HepG2 (cell line): ENCODE results near the gene CDK17. TPM values are rescaled to one million over a fixed set of nuclear protein-coding genes. Genes with fewer than 3 reads are reported as not detected.

Experiments used
- ATAC-seq: fragments of 200-7000 bp; cut with Tn5 transposase; 3 replicates; pipeline ENCODE4 v1.9.1; 2020; ENCODE audit warnings: mild to moderate bottlenecking, moderate library complexity
- BruUV-seq: library from RNA; stranded (reverse); fragments of 400-500 nt; replicated peaks from 2 replicates; lab custom pipeline; 2021; lab: Mats Ljungman, UMichigan
- CTCF ChIA-PET: fragments of 300-600 bp; formaldehyde crosslinking; extraction: SDS; loops from one replicate; lab custom pipeline; 2021; ENCODE audit warnings: low total read pairs, inconsistent platforms, low intra/inter-chr PET ratio; lab: Yijun Ruan, JAX
- POLR2A ChIA-PET: fragments of 350-600 bp; sonication (Branson Sonifier 250); formaldehyde crosslinking; loops from one replicate; lab custom pipeline; 2020; ENCODE audit warnings: antibody characterized with exemption, inconsistent platforms; lab: Yijun Ruan, JAX
- DNase-seq: peaks from one replicate; pipeline ENCODE4 v3.0.0-alpha.2; 2015; ENCODE audit warnings: low spot score
- FAIRE-seq: peaks from 3 replicates; lab custom pipeline; 2011; peaks lifted over from hg19 to GRCh38; lab: Jason Lieb, UNC
- H2AFZ ChIP-seq: one replicate; pipeline ENCODE4 v1.6.1; 2011; ENCODE audit warnings: low read length, inconsistent platforms
- H3K27ac ChIP-seq: fragments of 300-600 bp; 3 replicates; pipeline ENCODE4 v1.8.0; 2011; ENCODE audit warnings: mixed run types, mild to moderate bottlenecking, mixed read lengths, low read length, inconsistent platforms; ENCODE audit not compliant: insufficient read depth; ENCODE audit errors: extremely low read length
- H3K27me3 ChIP-seq, 2 experiments: fragments of 200-600 bp in 1 of 2; 2 replicates in 1 of 2; 3 replicates in 1 of 2; pipeline versions ENCODE4 v1.6.0 to v1.8.0; 2011; ENCODE audit warnings: low read length in 2 of 2, mild to moderate bottlenecking in 2 of 2, moderate library complexity in 2 of 2, inconsistent platforms in 1 of 2; ENCODE audit not compliant: insufficient read depth in 2 of 2, control insufficient read depth in 1 of 2
- H3K36me3 ChIP-seq, 2 experiments: fragments of 200-600 bp in 1 of 2; replicated peaks in 1 of 2; 2 replicates in 1 of 2; 3 replicates in 1 of 2; pipeline versions ENCODE4 v1.5.1 to v1.8.0; 2011; ENCODE audit warnings: low read length in 2 of 2, inconsistent platforms in 1 of 2; ENCODE audit not compliant: insufficient read depth in 2 of 2, control insufficient read depth in 1 of 2
- H3K4me1 ChIP-seq: 2 replicates; pipeline ENCODE4 v1.5.1; 2012; ENCODE audit warnings: low read length, inconsistent platforms; ENCODE audit not compliant: insufficient read depth
- H3K4me2 ChIP-seq: 2 replicates; pipeline ENCODE4 v1.6.0; 2011; ENCODE audit warnings: low read depth, low read length, inconsistent platforms
- H3K4me3 ChIP-seq, 3 experiments: fragments of 200-600 bp in 1 of 3; sonication (generic), shearing (Covaris generic) in 1 of 3; replicated peaks in 1 of 3; 2 replicates each; pipeline ENCODE4 v1.5.1; 2011 to 2016; ENCODE audit warnings: low read length in 3 of 3, inconsistent platforms in 2 of 3, low read depth in 2 of 3, mild to moderate bottlenecking in 2 of 3, control low read depth in 1 of 3, mixed read lengths in 1 of 3; ENCODE audit not compliant: insufficient read depth in 1 of 3
- H3K79me2 ChIP-seq: one replicate; pipeline ENCODE4 v1.6.1; 2011; ENCODE audit warnings: low read length, inconsistent platforms; ENCODE audit not compliant: insufficient read depth
- H3K9ac ChIP-seq: 2 replicates; pipeline ENCODE4 v1.6.0; 2011; ENCODE audit warnings: mild to moderate bottlenecking, low read depth, low read length, inconsistent platforms; ENCODE audit not compliant: insufficient read depth
- H3K9me3 ChIP-seq: 2 replicates; pipeline ENCODE4 v1.5.1; 2012; ENCODE audit warnings: mild to moderate bottlenecking, low read length
- H4K20me1 ChIP-seq: 2 replicates; pipeline ENCODE4 v1.6.0; 2011; ENCODE audit warnings: inconsistent platforms, mild to moderate bottlenecking, low read length, moderate library complexity; ENCODE audit not compliant: insufficient read depth
- NFKB2 ChIP-seq: sonication (generic); formaldehyde crosslinking; IDR thresholded peaks from 2 replicates; pipeline ENCODE4 v1.4.0; 2020; ENCODE audit warnings: missing genetic modification reagents, borderline replicate concordance
- SP2 ChIP-seq: sonication (generic); formaldehyde crosslinking; IDR thresholded peaks from 2 replicates; pipeline ENCODE4 v1.5.1; 2020; ENCODE audit warnings: mild to moderate bottlenecking, missing genetic modification reagents
- TCF7L2 ChIP-seq: IDR thresholded peaks from 2 replicates; pipeline ENCODE4 v1.6.1; 2011; ENCODE audit warnings: mild to moderate bottlenecking, low read depth, low read length, moderate library complexity
- THAP11 ChIP-seq: IDR thresholded peaks from 2 replicates; pipeline ENCODE4 v1.6.1; 2016; ENCODE audit warnings: missing biosample characterization, missing genetic modification reagents
- YEATS2 ChIP-seq: sonication (generic); formaldehyde crosslinking; IDR thresholded peaks from 2 replicates; pipeline ENCODE4 v1.4.0; 2020; ENCODE audit warnings: missing genetic modification reagents, borderline replicate concordance
- ZNF24 ChIP-seq: fragments of 450-650 bp; IDR thresholded peaks from 2 replicates; pipeline ENCODE4 v1.6.1; 2017; ENCODE audit warnings: antibody characterized with exemption, mild to moderate bottlenecking
- ZNF292 ChIP-seq: sonication (generic); formaldehyde crosslinking; IDR thresholded peaks from 2 replicates; pipeline ENCODE4 v1.8.1; 2022; ENCODE audit warnings: mild to moderate bottlenecking, low read depth, missing genetic modification reagents, borderline replicate concordance
- ZNF547 ChIP-seq: sonication (generic); formaldehyde crosslinking; IDR thresholded peaks from 2 replicates; pipeline ENCODE4 v1.5.1; 2020; ENCODE audit warnings: mild to moderate bottlenecking, missing genetic modification reagents
- ZNF703 ChIP-seq: sonication (generic); formaldehyde crosslinking; IDR thresholded peaks from 2 replicates; pipeline ENCODE4 v1.5.1; 2020; ENCODE audit warnings: missing genetic modification reagents, mild to moderate bottlenecking, moderate library complexity, borderline replicate concordance
- whole genome bisulfite sequencing: methylation state at CpG from one replicate; pipeline ENCODE4 v1.1.6; 2017; ENCODE audit warnings: low lambda C conversion rate; 5-methylcytosine and 5-hydroxymethylcytosine counted together
- in situ Hi-C: cut with HindIII; loops from 2 replicates; pipeline ENCODE4 v1.10.0; 2017; ENCODE audit warnings: low pct_unique_long_range_greater_than_20kb; ENCODE audit not compliant: extremely low pct_ligation_motif_present
- intact Hi-C: fragments of 100-400 bp; cut with micrococcal nuclease; formaldehyde crosslinking; loops from one replicate; pipeline ENCODE4 v1.10.0; 2022; ENCODE audit not compliant: unreplicated experiment
- polyA plus RNA-seq, 8 experiments: library from polyadenylated mRNA; depleted of rRNA in 3 of 8; stranded (reverse) in 7 of 8; unstranded in 1 of 8; fragments of >200 nt; fragmentation: Illumina TruSeq in 4 of 8; extraction: Trizol in 4 of 8; gene quantifications; 2 replicates each; pipeline versions ENCODE4 v1.2.1 to v1.2.3, GENCODE V29; 2011 to 2016; ENCODE audit warnings: low read depth in 4 of 8, missing spikeins in 1 of 8, mixed read lengths in 1 of 8; ENCODE audit not compliant: insufficient read depth in 1 of 8
- total RNA-seq, 5 experiments: library from RNA; depleted of rRNA; stranded (reverse); fragments of >200 nt; fragmentation: Illumina TruSeq; extraction: Trizol; gene quantifications; 2 replicates each; pipeline ENCODE4 v1.2.3, GENCODE V29; 2016; ENCODE audit warnings: low read depth in 1 of 5
- TF ChIP-seq, protein P1 (sequence below): sonication (generic); formaldehyde crosslinking; conservative IDR thresholded peaks from 2 replicates; pipeline ENCODE4 v1.4.0; 2020; ENCODE audit warnings: missing genetic modification reagents

Gene CDK17
- total and polyA plus RNA-seq, 2 of the 13 experiments (the other 11 are each of a cell fraction or from before 2014, with no cell fraction given): 9.9 to 22.3 TPM

DNA sequence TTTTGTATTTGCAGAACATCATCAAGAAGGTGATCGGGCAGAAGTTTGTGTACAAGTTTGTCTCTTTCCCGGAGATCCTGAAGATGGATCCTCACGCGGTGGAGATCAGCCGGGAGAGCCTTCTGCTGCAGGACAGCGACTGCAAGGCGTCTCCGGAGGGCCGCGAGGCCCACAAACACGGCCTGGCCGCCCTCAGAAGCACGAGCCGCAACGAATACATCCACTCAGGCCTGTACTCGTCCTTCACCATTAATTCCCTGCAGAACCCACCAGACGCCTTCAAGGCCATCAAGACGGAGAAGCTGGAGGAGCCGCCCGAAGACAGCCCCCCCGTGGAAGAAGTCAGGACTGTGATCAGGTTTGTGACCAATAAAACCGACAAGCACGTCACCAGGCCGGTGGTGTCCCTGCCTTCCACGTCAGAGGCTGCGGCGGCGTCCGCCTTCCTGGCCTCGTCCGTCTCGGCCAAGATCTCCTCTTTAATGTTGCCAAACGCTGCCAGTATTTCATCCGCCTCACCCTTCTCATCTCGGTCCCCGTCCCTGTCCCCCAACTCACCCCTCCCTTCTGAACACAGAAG lies 153.2 kb downstream of the CDK17 start:
- ChIA-PET CTCF (no interaction called here), POLR2A (no interaction called here)
- DNase-seq (no peak), ATAC-seq (no peak), FAIRE-seq (no peak)
- BruUV-seq: no TSS peak
- no peaks in the 10 kb centered on the region for H4K20me1 ChIP-seq
- no peak overlapping the region for H3K9ac ChIP-seq
- H3K79me2 ChIP-seq: no peaks in the 10 kb centered on the region
- no peak overlapping the region for H3K27ac ChIP-seq
- in situ Hi-C loops: no loop called here
- H3K4me1 ChIP-seq: peaks cover 7% of the 10 kb centered on the region; the same call in 1 of the 2 replicates
- WGBS: over 99% methylated on average over 17 of the region's 36 CpGs
- TF ChIP-seq ZNF703 (CRISPR knock-in tag): no peak
- H3K4me2 ChIP-seq: no peak overlapping the region
- no peak overlapping the region for H2AFZ ChIP-seq
- intact Hi-C loops: no loop called here
- H3K27me3 ChIP-seq: no peaks in the 10 kb centered on the region
- no peak overlapping the region for H3K4me3 ChIP-seq
- no peaks in the 10 kb centered on the region for H3K9me3 ChIP-seq
- H3K36me3 ChIP-seq: peaks cover 0 to 4% of the 10 kb centered on the region in 2 experiments; a peak in 1 of 5 replicates

GRCh38 chr12:96244826-96245225 lies 155.4 kb downstream of the CDK17 start:
- FAIRE-seq (no peak), ATAC-seq (no peak), DNase-seq (no peak)
- TF ChIP-seq ZNF292: no peak
- TF ChIP-seq THAP11 (CRISPR knock-in tag): no peak
- no peak for TF ChIP-seq NFKB2 (CRISPR knock-in tag)
- no peak for TF ChIP-seq TCF7L2
- TF ChIP-seq, protein P1, sequence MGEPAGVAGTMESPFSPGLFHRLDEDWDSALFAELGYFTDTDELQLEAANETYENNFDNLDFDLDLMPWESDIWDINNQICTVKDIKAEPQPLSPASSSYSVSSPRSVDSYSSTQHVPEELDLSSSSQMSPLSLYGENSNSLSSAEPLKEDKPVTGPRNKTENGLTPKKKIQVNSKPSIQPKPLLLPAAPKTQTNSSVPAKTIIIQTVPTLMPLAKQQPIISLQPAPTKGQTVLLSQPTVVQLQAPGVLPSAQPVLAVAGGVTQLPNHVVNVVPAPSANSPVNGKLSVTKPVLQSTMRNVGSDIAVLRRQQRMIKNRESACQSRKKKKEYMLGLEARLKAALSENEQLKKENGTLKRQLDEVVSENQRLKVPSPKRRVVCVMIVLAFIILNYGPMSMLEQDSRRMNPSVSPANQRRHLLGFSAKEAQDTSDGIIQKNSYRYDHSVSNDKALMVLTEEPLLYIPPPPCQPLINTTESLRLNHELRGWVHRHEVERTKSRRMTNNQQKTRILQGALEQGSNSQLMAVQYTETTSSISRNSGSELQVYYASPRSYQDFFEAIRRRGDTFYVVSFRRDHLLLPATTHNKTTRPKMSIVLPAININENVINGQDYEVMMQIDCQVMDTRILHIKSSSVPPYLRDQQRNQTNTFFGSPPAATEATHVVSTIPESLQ (CRISPR knock-in tag): no peak
- TF ChIP-seq ZNF24: no peak
- TF ChIP-seq YEATS2 (CRISPR knock-in tag): no peak
- TF ChIP-seq SP2 (CRISPR knock-in tag): no peak
- no peak for TF ChIP-seq ZNF547
- Histone ChIP-seq H3K9me3 (no peaks in the 10 kb centered on the region), H3K36me3 (peaks cover 0 to 4% of the 10 kb centered on the region in 2 experiments; a peak in 1 of 5 replicates), H3K4me2 (no peak overlapping the region), H3K4me1 (peaks cover 7% of the 10 kb centered on the region; the same call in 1 of the 2 replicates), H4K20me1 (no peaks in the 10 kb centered on the region), H3K9ac (no peak overlapping the region), H2AFZ (no peak overlapping the region), H3K27ac (no peak overlapping the region), H3K4me3 (no peak overlapping the region), H3K79me2 (no peaks in the 10 kb centered on the region), H3K27me3 (no peaks in the 10 kb centered on the region)
- intact Hi-C loops: no loop called here
- 98% methylated on average over 11 of the region's 13 CpGs for WGBS
- ChIA-PET POLR2A (no interaction called here), CTCF (no interaction called here)
- in situ Hi-C loops: no loop called here
- BruUV-seq: no TSS peak
